Measurements from ENCODE around the gene LYPD6B. TPM values are rescaled to one million over a fixed set of nuclear protein-coding genes. Genes with fewer than 3 reads are reported as not detected.

LYPD6B gene
- total RNA-seq, 1 donor from 2014 or later: 13.5 TPM

GRCh38 chr2:149084924-149085795 lies 46.7 kb downstream of the LYPD6B start:
- no peak overlapping the region for H3K4me3 Mint-ChIP-seq (ENCODE audit: unreplicated experiment)
- no peaks in the 10 kb centered on the region for H3K27me3 Mint-ChIP-seq (ENCODE audit: unreplicated experiment)
- H3K27ac Mint-ChIP-seq (ENCODE audit: unreplicated experiment): no peak overlapping the region
- H3K4me1 Mint-ChIP-seq (ENCODE audit: unreplicated experiment): peaks cover 43% of the 10 kb centered on the region
- no peak for TF ChIP-seq CTCF (IDR thresholded peaks at IDR 0.05)
- no peak for DNase-seq (ENCODE audit: extremely low spot score, unreplicated experiment)
- no peaks in the 10 kb centered on the region for H3K36me3 Mint-ChIP-seq (ENCODE audit: unreplicated experiment)
- H3K9me3 Mint-ChIP-seq (ENCODE audit: unreplicated experiment): peaks cover 4% of the 10 kb centered on the region

- peaks cover 33% of the 10 kb centered on the region for H3K4me1 Mint-ChIP-seq (ENCODE audit: unreplicated experiment)
- no peak overlapping the region for H3K4me3 Mint-ChIP-seq (ENCODE audit: unreplicated experiment)
- no peaks in the 10 kb centered on the region for H3K36me3 Mint-ChIP-seq (ENCODE audit: unreplicated experiment)
- peaks cover 4% of the 10 kb centered on the region for H3K9me3 Mint-ChIP-seq (ENCODE audit: unreplicated experiment)
- H3K27ac Mint-ChIP-seq (ENCODE audit: unreplicated experiment): no peak overlapping the region
- no peaks in the 10 kb centered on the region for H3K27me3 Mint-ChIP-seq (ENCODE audit: unreplicated experiment)
- TF ChIP-seq CTCF (IDR thresholded peaks at IDR 0.05): peak; percentile 42
- DNase-seq (ENCODE audit: extremely low spot score, unreplicated experiment): no peak
Observed at GRCh38 chr2:149087751-149088150, 49.3 kb downstream of the LYPD6B start.

- no peak for TF ChIP-seq CTCF (IDR thresholded peaks at IDR 0.05)
- Mint-ChIP-seq H3K4me3 (ENCODE audit: unreplicated experiment) (no peak overlapping the region), H3K9me3 (ENCODE audit: unreplicated experiment) (peaks cover 4% of the 10 kb centered on the region), H3K27me3 (ENCODE audit: unreplicated experiment) (no peaks in the 10 kb centered on the region), H3K36me3 (ENCODE audit: unreplicated experiment) (no peaks in the 10 kb centered on the region), H3K27ac (ENCODE audit: unreplicated experiment) (no peak overlapping the region), H3K4me1 (ENCODE audit: unreplicated experiment) (peaks cover 36% of the 10 kb centered on the region)
- DNase-seq (ENCODE audit: extremely low spot score, unreplicated experiment): no peak
Observed at GRCh38 chr2:149089068-149089467, 50.6 kb downstream of the LYPD6B start.

- no peak for DNase-seq (ENCODE audit: extremely low spot score, unreplicated experiment)
- Mint-ChIP-seq H3K9me3 (ENCODE audit: unreplicated experiment) (peaks cover 1% of the 10 kb centered on the region), H3K27me3 (ENCODE audit: unreplicated experiment) (no peaks in the 10 kb centered on the region), H3K27ac (ENCODE audit: unreplicated experiment) (no peak overlapping the region), H3K4me3 (ENCODE audit: unreplicated experiment) (no peak overlapping the region), H3K4me1 (ENCODE audit: unreplicated experiment) (peaks cover 37% of the 10 kb centered on the region), H3K36me3 (ENCODE audit: unreplicated experiment) (no peaks in the 10 kb centered on the region)
- no peak for TF ChIP-seq CTCF (IDR thresholded peaks at IDR 0.05)
Observed at GRCh38 chr2:149090706-149091105, 52.2 kb downstream of the LYPD6B start.

GRCh38 chr2:149093579-149093978 lies 55.1 kb downstream of the LYPD6B start:
- TF ChIP-seq CTCF (IDR thresholded peaks at IDR 0.05): no peak
- Mint-ChIP-seq H3K27me3 (ENCODE audit: unreplicated experiment) (no peaks in the 10 kb centered on the region), H3K4me3 (ENCODE audit: unreplicated experiment) (no peak overlapping the region), H3K27ac (ENCODE audit: unreplicated experiment) (peak overlapping the region; percentile 13), H3K9me3 (ENCODE audit: unreplicated experiment) (no peaks in the 10 kb centered on the region), H3K36me3 (ENCODE audit: unreplicated experiment) (no peaks in the 10 kb centered on the region), H3K4me1 (ENCODE audit: unreplicated experiment) (peaks cover 45% of the 10 kb centered on the region)
- DNase-seq (ENCODE audit: extremely low spot score, unreplicated experiment): no peak
